D341Med (cell line): ENCODE results near the gene CDKL5.

ENCODE experiments used
- DNase-seq: peaks from one replicate; pipeline ENCODE4 v3.0.0; 2012; ENCODE audit warnings: low spot score

Gene CDKL5

DNA sequence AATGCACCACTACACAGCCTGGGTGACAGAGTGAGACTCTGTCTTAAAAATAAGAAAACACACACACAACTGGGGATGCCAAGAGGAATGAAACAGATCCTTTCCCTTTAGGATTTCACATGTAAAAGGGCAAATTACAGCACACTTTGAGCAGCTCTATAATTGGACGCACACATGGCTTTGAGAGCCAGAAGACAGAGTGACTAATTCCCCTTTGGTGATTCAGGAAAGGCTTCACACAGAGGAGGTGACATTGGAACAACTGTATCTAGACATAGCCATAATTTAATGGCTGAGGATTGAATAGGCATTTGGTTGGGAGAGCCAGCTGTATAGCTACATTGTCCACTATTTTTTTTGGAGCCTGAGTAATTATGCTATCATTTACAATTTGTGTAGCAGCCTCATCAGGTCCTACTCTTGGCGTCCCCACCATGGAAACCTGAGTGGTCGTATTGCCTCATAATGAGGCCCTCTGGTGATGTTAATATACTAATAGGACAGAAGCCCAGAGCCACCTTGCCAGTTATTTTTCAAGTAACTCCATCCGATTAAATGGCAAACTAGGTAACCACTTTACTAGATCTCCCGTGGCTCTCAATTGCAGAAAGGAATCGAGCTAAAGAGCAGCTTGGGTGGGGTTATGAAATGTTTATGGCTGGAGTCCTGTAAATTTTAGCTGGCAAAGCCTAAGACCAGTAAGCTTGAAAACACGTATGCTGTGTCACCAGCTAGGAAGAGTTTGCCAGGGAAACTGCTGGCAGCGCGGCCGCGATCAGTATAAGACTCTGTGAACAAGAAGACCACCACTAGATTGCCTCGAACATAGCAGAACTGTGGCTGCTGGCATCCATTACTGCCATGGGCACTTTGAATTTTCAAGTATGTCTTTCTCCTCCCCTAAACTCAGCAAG lies 273.6 kb downstream of the CDKL5 start:
- DNase-seq: no peak

DNA sequence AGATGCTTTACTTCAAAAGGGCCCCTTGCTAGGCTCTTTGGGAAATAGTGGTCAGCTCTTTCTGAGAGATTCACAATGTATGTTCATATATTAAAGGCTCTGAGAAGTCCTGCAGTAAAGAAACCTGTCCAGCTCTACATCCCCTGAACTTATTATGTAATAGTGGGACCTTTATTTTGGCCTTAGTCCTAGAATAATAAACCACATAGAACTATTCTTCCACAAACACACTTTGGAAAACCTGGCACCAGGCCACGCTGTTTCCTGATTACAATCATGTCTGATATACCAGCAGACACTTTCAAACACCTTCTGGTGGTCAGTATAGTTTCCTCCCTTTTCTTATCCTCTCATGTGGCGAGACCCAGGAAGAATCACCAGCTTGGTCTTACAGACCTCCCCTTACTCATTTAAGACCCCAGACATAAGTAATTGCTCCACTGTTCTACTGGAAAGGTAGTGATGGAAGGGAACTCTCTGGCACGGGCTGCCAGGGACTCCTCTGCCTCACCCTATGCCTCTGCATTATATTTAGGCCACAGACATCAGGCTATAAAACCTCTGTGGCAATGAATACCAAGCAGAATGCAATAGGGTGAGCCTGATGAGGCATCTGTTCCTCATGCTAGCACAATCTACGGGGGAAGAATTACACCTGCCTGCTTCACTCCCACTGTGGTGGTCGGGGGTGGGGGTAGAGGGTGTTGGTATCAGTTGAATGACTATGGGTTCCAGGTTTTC lies 276.4 kb downstream of the CDKL5 start:
- DNase-seq: no peak

GRCh38 chrX:18702362-18703195 lies 277.2 kb downstream of the CDKL5 start:
- no peak for DNase-seq
